HepG2 (cell line): ENCODE measurements around the gene KLF3. TPM values are rescaled to one million over a fixed set of nuclear protein-coding genes. Genes with fewer than 3 reads are reported as not detected.

Source experiments
- AHDC1 ChIP-seq: sonication (generic); formaldehyde crosslinking; IDR thresholded peaks from 2 replicates; pipeline ENCODE4 v1.5.1; 2020; ENCODE audit warnings: mild to moderate bottlenecking, missing genetic modification reagents, borderline replicate concordance
- CHCHD3 ChIP-seq: sonication (generic); formaldehyde crosslinking; IDR thresholded peaks from 2 replicates; pipeline ENCODE4 v1.8.0; 2022; ENCODE audit warnings: mild to moderate bottlenecking, missing genetic modification reagents, moderate library complexity
- EP300 ChIP-seq, 3 experiments: sonication (generic) in 1 of 3; formaldehyde crosslinking in 1 of 3; IDR thresholded peaks; 2 replicates each; pipeline versions ENCODE4 v1.5.1 to v1.6.1; 2011 to 2020; ENCODE audit warnings: low read depth in 2 of 3, low read length in 2 of 3, borderline replicate concordance in 1 of 3, improper control_type of control experiment in 1 of 3, mild to moderate bottlenecking in 1 of 3, missing genetic modification reagents in 1 of 3, moderate library complexity in 1 of 3
- HMGXB4 ChIP-seq, 2 experiments: sonication (generic) in 1 of 2; formaldehyde crosslinking in 1 of 2; IDR thresholded peaks; 2 replicates each; pipeline versions ENCODE4 v1.4.0 to v1.6.1; 2018 to 2020; ENCODE audit warnings: missing genetic modification reagents in 2 of 2, borderline replicate concordance in 1 of 2, low read depth in 1 of 2, mild to moderate bottlenecking in 1 of 2, missing biosample characterization in 1 of 2
- KMT2B ChIP-seq: IDR thresholded peaks from 2 replicates; pipeline ENCODE4 v1.6.1; 2016; ENCODE audit warnings: missing genetic modification reagents, missing compliant biosample characterization
- PHF20 ChIP-seq: sonication (generic); formaldehyde crosslinking; IDR thresholded peaks from 2 replicates; pipeline ENCODE4 v1.5.0; 2020; ENCODE audit warnings: mild to moderate bottlenecking, missing genetic modification reagents
- POLR2AphosphoS5 ChIP-seq: IDR thresholded peaks from 2 replicates; pipeline ENCODE4 v1.6.1; 2012; ENCODE audit warnings: low read depth, low read length
- ZFP90 ChIP-seq: sonication (generic); formaldehyde crosslinking; IDR thresholded peaks from 2 replicates; pipeline ENCODE4 v1.8.0; 2022; ENCODE audit warnings: missing genetic modification reagents, mild to moderate bottlenecking, inconsistent platforms, borderline replicate concordance
- ZFX ChIP-seq: sonication (generic); formaldehyde crosslinking; IDR thresholded peaks from 2 replicates; pipeline ENCODE4 v1.4.0; 2020; ENCODE audit warnings: mild to moderate bottlenecking, low read depth, missing genetic modification reagents, moderate library complexity
- ZNF607 ChIP-seq: sonication (generic); formaldehyde crosslinking; IDR thresholded peaks from 2 replicates; pipeline ENCODE4 v1.5.1; 2020; ENCODE audit warnings: missing genetic modification reagents, mild to moderate bottlenecking, borderline replicate concordance
- ZSCAN25 ChIP-seq: sonication (generic); formaldehyde crosslinking; IDR thresholded peaks from 2 replicates; pipeline ENCODE4 v1.8.0; 2022; ENCODE audit warnings: mild to moderate bottlenecking, missing genetic modification reagents
- polyA plus RNA-seq, 8 experiments: library from polyadenylated mRNA; depleted of rRNA in 3 of 8; stranded (reverse) in 7 of 8; unstranded in 1 of 8; fragments of >200 nt; fragmentation: Illumina TruSeq in 4 of 8; extraction: Trizol in 4 of 8; gene quantifications; 2 replicates each; pipeline versions ENCODE4 v1.2.1 to v1.2.3, GENCODE V29; 2011 to 2016; ENCODE audit warnings: low read depth in 4 of 8, missing spikeins in 1 of 8, mixed read lengths in 1 of 8; ENCODE audit not compliant: insufficient read depth in 1 of 8
- total RNA-seq, 5 experiments: library from RNA; depleted of rRNA; stranded (reverse); fragments of >200 nt; fragmentation: Illumina TruSeq; extraction: Trizol; gene quantifications; 2 replicates each; pipeline ENCODE4 v1.2.3, GENCODE V29; 2016; ENCODE audit warnings: low read depth in 1 of 5
- TF ChIP-seq, protein P1 (sequence below): sonication (generic); formaldehyde crosslinking; IDR thresholded peaks from 2 replicates; pipeline ENCODE4 v1.8.0; 2022; ENCODE audit warnings: missing genetic modification reagents, mild to moderate bottlenecking, borderline replicate concordance
- TF ChIP-seq, protein P2 (sequence below): sonication (generic); formaldehyde crosslinking; conservative IDR thresholded peaks from 2 replicates; pipeline ENCODE4 v1.4.0; 2020; ENCODE audit warnings: missing genetic modification reagents
- TF ChIP-seq, protein P3 (sequence below): IDR thresholded peaks from 2 replicates; pipeline ENCODE4 v1.6.1; 2012; ENCODE audit warnings: inconsistent platforms

The KLF3 gene
- total and polyA plus RNA-seq, 2 of the 13 experiments (the other 11 are each of a cell fraction or from before 2014, with no cell fraction given): 29.1 to 37.8 TPM

GRCh38 chr4:38673130-38673978 lies 9.4 kb downstream of the KLF3 start (continued):
- TF ChIP-seq AHDC1 (CRISPR knock-in tag) (peak; percentile 88), ZFX (CRISPR knock-in tag) (peak; percentile 94), HMGXB4 (CRISPR knock-in tag; IDR thresholded peaks at IDR 0.05; ENCODE audit: borderline replicate concordance in 1 of 2, low read depth in 1 of 2) (peak in 1 of 2 experiments; percentile 31; a peak in 1 of 4 replicates), ZSCAN25 (CRISPR knock-in tag) (peak; percentile 91), CHCHD3 (CRISPR knock-in tag) (no peak), ZNF607 (peak; percentile 30; the same call in 1 of the 2 replicates), KMT2B (CRISPR knock-in tag) (peak; percentile 60; the same call in 1 of the 2 replicates), PHF20 (CRISPR knock-in tag) (no peak; the same call in 1 of the 2 replicates), ZFP90 (no peak), POLR2AphosphoS5 (peak; percentile 93), EP300 (IDR thresholded peaks at IDR 0.05; ENCODE audit: low read depth in 2 of 2, low read length in 2 of 2) (peak in 1 of 2 experiments; percentile 98; a peak in 2 of 4 replicates), EP300 (CRISPR knock-in tag; IDR thresholded peaks at IDR 0.05; ENCODE audit: borderline replicate concordance) (peak; percentile 95)
- TF ChIP-seq, protein P1, sequence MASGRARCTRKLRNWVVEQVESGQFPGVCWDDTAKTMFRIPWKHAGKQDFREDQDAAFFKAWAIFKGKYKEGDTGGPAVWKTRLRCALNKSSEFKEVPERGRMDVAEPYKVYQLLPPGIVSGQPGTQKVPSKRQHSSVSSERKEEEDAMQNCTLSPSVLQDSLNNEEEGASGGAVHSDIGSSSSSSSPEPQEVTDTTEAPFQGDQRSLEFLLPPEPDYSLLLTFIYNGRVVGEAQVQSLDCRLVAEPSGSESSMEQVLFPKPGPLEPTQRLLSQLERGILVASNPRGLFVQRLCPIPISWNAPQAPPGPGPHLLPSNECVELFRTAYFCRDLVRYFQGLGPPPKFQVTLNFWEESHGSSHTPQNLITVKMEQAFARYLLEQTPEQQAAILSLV (CRISPR knock-in tag): no peak
- TF ChIP-seq, protein P2, sequence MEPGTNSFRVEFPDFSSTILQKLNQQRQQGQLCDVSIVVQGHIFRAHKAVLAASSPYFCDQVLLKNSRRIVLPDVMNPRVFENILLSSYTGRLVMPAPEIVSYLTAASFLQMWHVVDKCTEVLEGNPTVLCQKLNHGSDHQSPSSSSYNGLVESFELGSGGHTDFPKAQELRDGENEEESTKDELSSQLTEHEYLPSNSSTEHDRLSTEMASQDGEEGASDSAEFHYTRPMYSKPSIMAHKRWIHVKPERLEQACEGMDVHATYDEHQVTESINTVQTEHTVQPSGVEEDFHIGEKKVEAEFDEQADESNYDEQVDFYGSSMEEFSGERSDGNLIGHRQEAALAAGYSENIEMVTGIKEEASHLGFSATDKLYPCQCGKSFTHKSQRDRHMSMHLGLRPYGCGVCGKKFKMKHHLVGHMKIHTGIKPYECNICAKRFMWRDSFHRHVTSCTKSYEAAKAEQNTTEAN (CRISPR knock-in tag): peak; percentile 64
- TF ChIP-seq, protein P3, sequence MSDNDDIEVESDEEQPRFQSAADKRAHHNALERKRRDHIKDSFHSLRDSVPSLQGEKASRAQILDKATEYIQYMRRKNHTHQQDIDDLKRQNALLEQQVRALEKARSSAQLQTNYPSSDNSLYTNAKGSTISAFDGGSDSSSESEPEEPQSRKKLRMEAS: peak; percentile 76
